Nephron (organoid): ENCODE measurements around the gene DHRS1.

ENCODE experiments used
- H3K27ac Mint-ChIP-seq, 3 experiments: 2 replicates each; pipeline ENCODE4 v1.8.0; 2020; ENCODE audit warnings: mixed read lengths in 3 of 3, mild to moderate bottlenecking in 2 of 3, moderate library complexity in 1 of 3
- H3K27me3 Mint-ChIP-seq: 2 replicates; pipeline ENCODE4 v1.8.0; 2021; ENCODE audit warnings: low read depth, mild to moderate bottlenecking, moderate library complexity, mixed read lengths
- H3K36me3 Mint-ChIP-seq: 2 replicates; pipeline ENCODE4 v1.8.0; 2020; ENCODE audit warnings: low read depth, mixed read lengths
- H3K4me1 Mint-ChIP-seq: 2 replicates; pipeline ENCODE4 v1.8.0; 2020; ENCODE audit warnings: mixed read lengths
- H3K4me3 Mint-ChIP-seq, 3 experiments: 2 replicates each; pipeline ENCODE4 v1.8.0; 2020; ENCODE audit warnings: mild to moderate bottlenecking in 3 of 3, mixed read lengths in 3 of 3, moderate library complexity in 2 of 3
- H3K9me3 Mint-ChIP-seq: 2 replicates; pipeline ENCODE4 v1.8.0; 2020; ENCODE audit warnings: mixed read lengths
- CTCF ChIP-seq, 3 experiments: fragments of 200-600 bp; sonication (generic); IDR thresholded peaks; one replicate each; pipeline ENCODE4 v1.5.0; 2021; ENCODE audit warnings: antibody characterized with exemption in 3 of 3; ENCODE audit not compliant: unreplicated experiment in 3 of 3

Gene DHRS1

GRCh38 chr14:24269910-24270536 is 29.6 kb downstream of the DHRS1 start:
- no peaks in the 10 kb centered on the region for H3K27me3 Mint-ChIP-seq
- peaks cover 14% of the 10 kb centered on the region for H3K4me1 Mint-ChIP-seq
- peak overlapping the region; percentile 90 to 96 (median 95) for H3K4me3 Mint-ChIP-seq
- no peak for TF ChIP-seq CTCF (IDR thresholded peaks at IDR 0.05; ENCODE audit: unreplicated experiment in 3 of 3)
- H3K9me3 Mint-ChIP-seq = no peaks in the 10 kb centered on the region
- H3K27ac Mint-ChIP-seq = no peak overlapping the region
- H3K36me3 Mint-ChIP-seq = peaks cover 5% of the 10 kb centered on the region

- Mint-ChIP-seq H3K9me3 (no peaks in the 10 kb centered on the region), H3K4me1 (peaks cover 14% of the 10 kb centered on the region), H3K27me3 (no peaks in the 10 kb centered on the region), H3K4me3 (peak overlapping the region; percentile 57 to 74 (median 66)), H3K36me3 (peaks cover 5% of the 10 kb centered on the region), H3K27ac (no peak overlapping the region)
- TF ChIP-seq CTCF (IDR thresholded peaks at IDR 0.05; ENCODE audit: unreplicated experiment in 3 of 3) = no peak
Observed at GRCh38 chr14:24269368-24269767, 30.2 kb downstream of the DHRS1 start.

GRCh38 chr14:24268225-24268624 is 31.4 kb downstream of the DHRS1 start:
- H3K36me3 Mint-ChIP-seq = peaks cover 5% of the 10 kb centered on the region
- no peaks in the 10 kb centered on the region for H3K9me3 Mint-ChIP-seq
- TF ChIP-seq CTCF (IDR thresholded peaks at IDR 0.05; ENCODE audit: unreplicated experiment in 3 of 3) = no peak
- H3K27ac Mint-ChIP-seq = no peak overlapping the region
- H3K4me1 Mint-ChIP-seq = peaks cover 14% of the 10 kb centered on the region
- H3K4me3 Mint-ChIP-seq = no peak overlapping the region
- H3K27me3 Mint-ChIP-seq = no peaks in the 10 kb centered on the region

- Mint-ChIP-seq H3K27me3 (no peaks in the 10 kb centered on the region), H3K9me3 (no peaks in the 10 kb centered on the region), H3K27ac (no peak overlapping the region), H3K4me1 (peaks cover 12% of the 10 kb centered on the region), H3K36me3 (peaks cover 5% of the 10 kb centered on the region), H3K4me3 (peak overlapping the region; percentile 5 to 35 (median 21))
- TF ChIP-seq CTCF (IDR thresholded peaks at IDR 0.05; ENCODE audit: unreplicated experiment in 3 of 3) = no peak
Observed at GRCh38 chr14:24267516-24267915, 32.1 kb downstream of the DHRS1 start.

- peaks cover 5% of the 10 kb centered on the region for H3K36me3 Mint-ChIP-seq
- TF ChIP-seq CTCF (IDR thresholded peaks at IDR 0.05; ENCODE audit: unreplicated experiment in 3 of 3) = no peak
- H3K4me3 Mint-ChIP-seq = peak overlapping the region in 1 of 3 experiments; percentile 35
- H3K9me3 Mint-ChIP-seq = no peaks in the 10 kb centered on the region
- no peak overlapping the region for H3K27ac Mint-ChIP-seq
- peaks cover 2% of the 10 kb centered on the region for H3K4me1 Mint-ChIP-seq
- no peaks in the 10 kb centered on the region for H3K27me3 Mint-ChIP-seq
Observed at GRCh38 chr14:24266344-24267244, 33.0 kb downstream of the DHRS1 start.
